HEK293 (cell line): ENCODE results near the gene CCNY.
A peak's percentile ranks its signal among the peaks of the same experiment; 100 is the strongest.

ENCODE experiments used
- CTCF ChIA-PET: fragments of 350-600 bp; formaldehyde crosslinking; extraction: SDS; loops from one replicate; lab custom pipeline; 2021; ENCODE audit warnings: antibody characterized with exemption; lab: Yijun Ruan, JAX
- POLR2A ChIA-PET: fragments of 300-600 bp; formaldehyde crosslinking; extraction: SDS; loops from one replicate; lab custom pipeline; 2020; ENCODE audit warnings: antibody characterized with exemption, inconsistent platforms; lab: Yijun Ruan, JAX
- H3K27ac ChIP-seq: fragments of 200-500 bp; sonication (Bioruptor generic); 2 replicates; pipeline ENCODE4 v1.5.1; 2014; ENCODE audit warnings: low read depth, low read length, control low read depth, inconsistent platforms; ENCODE audit errors: extremely low read depth
- H3K36me3 ChIP-seq, 2 experiments: fragments of 200-500 bp in 1 of 2; sonication (Bioruptor generic) in 1 of 2; 1 replicate in 1 of 2; 2 replicates in 1 of 2; pipeline ENCODE4 v1.5.1; 2014 to 2017; ENCODE audit warnings: inconsistent platforms in 2 of 2, low read length in 2 of 2; ENCODE audit not compliant: control insufficient read depth in 2 of 2, insufficient read depth in 1 of 2
- H3K4me1 ChIP-seq: fragments of 200-500 bp; sonication (Bioruptor generic); 2 replicates; pipeline ENCODE4 v1.5.1; 2014; ENCODE audit warnings: mild to moderate bottlenecking, low read length, inconsistent platforms; ENCODE audit not compliant: control insufficient read depth, insufficient read depth
- H3K4me3 ChIP-seq: 2 replicates; pipeline ENCODE4 v1.5.1; 2011; ENCODE audit warnings: low read depth, mild to moderate bottlenecking, control low read depth, low read length, moderate library complexity
- H3K9me3 ChIP-seq: fragments of 200-500 bp; sonication (Bioruptor generic); 2 replicates; pipeline ENCODE4 v1.5.1; 2014; ENCODE audit warnings: low read depth, low read length, inconsistent platforms; ENCODE audit not compliant: control insufficient read depth, insufficient read depth
- CTCF ChIP-seq: fragments of 450-650 bp; formaldehyde crosslinking; IDR thresholded peaks from 2 replicates; pipeline ENCODE4 v1.5.1; 2016; ENCODE audit warnings: missing biosample characterization, missing genetic modification characterization
- GLI2 ChIP-seq: fragments of 450-650 bp; formaldehyde crosslinking; IDR thresholded peaks from 2 replicates; pipeline ENCODE4; 2017; ENCODE audit warnings: missing biosample characterization, missing genetic modification characterization, low read depth, borderline replicate concordance
- KLF1 ChIP-seq: fragments of 450-650 bp; formaldehyde crosslinking; IDR thresholded peaks from 2 replicates; pipeline ENCODE4 v1.5.1; 2016; ENCODE audit warnings: missing biosample characterization, missing genetic modification characterization
- KLF7 ChIP-seq: fragments of 450-650 bp; formaldehyde crosslinking; IDR thresholded peaks from 2 replicates; pipeline ENCODE4 v1.5.1; 2016; ENCODE audit warnings: missing biosample characterization, missing genetic modification characterization, borderline replicate concordance
- OVOL3 ChIP-seq: fragments of 450-650 bp; formaldehyde crosslinking; IDR thresholded peaks from 2 replicates; pipeline ENCODE4 v1.5.1; 2016; ENCODE audit warnings: missing biosample characterization, missing genetic modification characterization
- PATZ1 ChIP-seq: fragments of 450-650 bp; formaldehyde crosslinking; IDR thresholded peaks from 2 replicates; pipeline ENCODE4 v1.5.1; 2016; ENCODE audit warnings: missing biosample characterization, missing genetic modification characterization
- PRDM1 ChIP-seq: fragments of 450-650 bp; formaldehyde crosslinking; IDR thresholded peaks from 2 replicates; pipeline ENCODE4; 2016; ENCODE audit warnings: missing biosample characterization, missing genetic modification characterization
- SETDB1 ChIP-seq: IDR thresholded peaks from one replicate; pipeline ENCODE4 v1.6.1; 2017; ENCODE audit warnings: mild to moderate bottlenecking, low read length, moderate library complexity, mixed read lengths; ENCODE audit not compliant: insufficient read length
- TRIM28 ChIP-seq: IDR thresholded peaks from 2 replicates; pipeline ENCODE4 v1.6.1; 2011; ENCODE audit warnings: low read length, control low read depth, borderline replicate concordance
- ZBTB1 ChIP-seq: fragments of 450-650 bp; formaldehyde crosslinking; IDR thresholded peaks from 2 replicates; pipeline ENCODE4 v1.5.1; 2016; ENCODE audit warnings: missing biosample characterization, missing genetic modification characterization
- ZBTB26 ChIP-seq: fragments of 450-650 bp; formaldehyde crosslinking; optimal IDR thresholded peaks from 2 replicates; pipeline ENCODE3; 2016; ENCODE audit warnings: missing biosample characterization, mild to moderate bottlenecking, missing genetic modification characterization
- ZBTB8A ChIP-seq: fragments of 450-650 bp; formaldehyde crosslinking; IDR thresholded peaks from 2 replicates; pipeline ENCODE4 v1.5.1; 2016; ENCODE audit warnings: missing biosample characterization, missing genetic modification characterization
- ZNF10 ChIP-seq: fragments of 450-650 bp; formaldehyde crosslinking; IDR thresholded peaks from 2 replicates; pipeline ENCODE4 v1.5.1; 2017; ENCODE audit warnings: missing biosample characterization, missing genetic modification characterization
- ZNF133 ChIP-seq: fragments of 450-650 bp; formaldehyde crosslinking; IDR thresholded peaks from 2 replicates; pipeline ENCODE4 v1.5.1; 2016; ENCODE audit warnings: missing biosample characterization, missing genetic modification characterization
- ZNF19 ChIP-seq: fragments of 450-650 bp; formaldehyde crosslinking; IDR thresholded peaks from 2 replicates; pipeline ENCODE4; 2016; ENCODE audit warnings: missing biosample characterization, missing genetic modification characterization, low read depth
- ZNF211 ChIP-seq: fragments of 450-650 bp; formaldehyde crosslinking; IDR thresholded peaks from 2 replicates; pipeline ENCODE4 v1.5.1; 2016; ENCODE audit warnings: low read depth, missing biosample characterization, missing genetic modification characterization
- ZNF426 ChIP-seq: fragments of 450-650 bp; formaldehyde crosslinking; IDR thresholded peaks from 2 replicates; pipeline ENCODE4 v1.5.1; 2017; ENCODE audit warnings: missing biosample characterization, missing genetic modification characterization, mild to moderate bottlenecking, inconsistent platforms, moderate library complexity
- ZNF501 ChIP-seq: fragments of 450-650 bp; formaldehyde crosslinking; IDR thresholded peaks from 2 replicates; pipeline ENCODE4 v1.5.1; 2016; ENCODE audit warnings: missing biosample characterization, missing genetic modification characterization
- ZNF549 ChIP-seq: fragments of 450-650 bp; IDR thresholded peaks from 2 replicates; pipeline ENCODE4 v1.5.1; 2018; ENCODE audit warnings: missing biosample characterization, missing genetic modification characterization, mild to moderate bottlenecking, inconsistent platforms, moderate library complexity
- ZNF610 ChIP-seq: fragments of 450-650 bp; formaldehyde crosslinking; IDR thresholded peaks from 2 replicates; pipeline ENCODE4 v1.5.1; 2016; ENCODE audit warnings: missing biosample characterization, missing genetic modification characterization, borderline replicate concordance
- ZNF660 ChIP-seq: fragments of 450-650 bp; IDR thresholded peaks from 2 replicates; pipeline ENCODE4 v1.5.1; 2018; ENCODE audit warnings: missing biosample characterization, mild to moderate bottlenecking, missing genetic modification characterization
- ZNF830 ChIP-seq: fragments of 450-650 bp; IDR thresholded peaks from 2 replicates; pipeline ENCODE4 v1.5.0; 2018; ENCODE audit warnings: missing biosample characterization, missing genetic modification characterization, low read depth, mild to moderate bottlenecking, moderate library complexity
- ZNF843 ChIP-seq: fragments of 450-650 bp; formaldehyde crosslinking; IDR thresholded peaks from 2 replicates; pipeline ENCODE4 v1.5.1; 2016; ENCODE audit warnings: missing biosample characterization, missing genetic modification characterization
- TF ChIP-seq, protein P1 (sequence below): fragments of 450-650 bp; formaldehyde crosslinking; IDR thresholded peaks from 2 replicates; pipeline ENCODE4 v1.5.1; 2016; ENCODE audit warnings: missing biosample characterization, missing genetic modification characterization

CCNY gene

GRCh38 chr10:35367982-35368381, 31.7 kb downstream of the CCNY start:
- Histone ChIP-seq H3K36me3 (no peaks in the 10 kb centered on the region), H3K4me3 (no peak overlapping the region), H3K4me1 (peaks cover 9% of the 10 kb centered on the region; the same call in 1 of the 2 replicates), H3K27ac (no peak overlapping the region), H3K9me3 (no peaks in the 10 kb centered on the region)
- POLR2A ChIA-PET = no interaction called here
- TF ChIP-seq SETDB1 = no peak
- TF ChIP-seq, protein P1, sequence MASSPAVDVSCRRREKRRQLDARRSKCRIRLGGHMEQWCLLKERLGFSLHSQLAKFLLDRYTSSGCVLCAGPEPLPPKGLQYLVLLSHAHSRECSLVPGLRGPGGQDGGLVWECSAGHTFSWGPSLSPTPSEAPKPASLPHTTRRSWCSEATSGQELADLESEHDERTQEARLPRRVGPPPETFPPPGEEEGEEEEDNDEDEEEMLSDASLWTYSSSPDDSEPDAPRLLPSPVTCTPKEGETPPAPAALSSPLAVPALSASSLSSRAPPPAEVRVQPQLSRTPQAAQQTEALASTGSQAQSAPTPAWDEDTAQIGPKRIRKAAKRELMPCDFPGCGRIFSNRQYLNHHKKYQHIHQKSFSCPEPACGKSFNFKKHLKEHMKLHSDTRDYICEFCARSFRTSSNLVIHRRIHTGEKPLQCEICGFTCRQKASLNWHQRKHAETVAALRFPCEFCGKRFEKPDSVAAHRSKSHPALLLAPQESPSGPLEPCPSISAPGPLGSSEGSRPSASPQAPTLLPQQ = no peak
- no peak for TF ChIP-seq ZNF501 (tag by site-specific recombination)
- TF ChIP-seq ZNF830 (tag by site-specific recombination) = no peak
- no peak for TF ChIP-seq KLF1 (tag by site-specific recombination)
- TF ChIP-seq OVOL3 (tag by site-specific recombination) = no peak
- no peak for TF ChIP-seq ZBTB26
- no peak for TF ChIP-seq ZNF660 (tag by site-specific recombination)
- no peak for TF ChIP-seq PRDM1 (tag by site-specific recombination)
- no peak for TF ChIP-seq ZBTB1
- TF ChIP-seq KLF7 (tag by site-specific recombination) = no peak
- no peak for TF ChIP-seq ZNF211 (tag by site-specific recombination)
- TF ChIP-seq ZBTB8A (tag by site-specific recombination) = no peak
- TF ChIP-seq ZNF843 (tag by site-specific recombination) = no peak
- TF ChIP-seq ZNF549 (tag by site-specific recombination) = no peak
- CTCF ChIA-PET = interaction anchor here (0.8 kb wide), 1 partner anchor 15 kb away, joined by 3 read pairs; no protein-coding TSS in a partner anchor

DNA sequence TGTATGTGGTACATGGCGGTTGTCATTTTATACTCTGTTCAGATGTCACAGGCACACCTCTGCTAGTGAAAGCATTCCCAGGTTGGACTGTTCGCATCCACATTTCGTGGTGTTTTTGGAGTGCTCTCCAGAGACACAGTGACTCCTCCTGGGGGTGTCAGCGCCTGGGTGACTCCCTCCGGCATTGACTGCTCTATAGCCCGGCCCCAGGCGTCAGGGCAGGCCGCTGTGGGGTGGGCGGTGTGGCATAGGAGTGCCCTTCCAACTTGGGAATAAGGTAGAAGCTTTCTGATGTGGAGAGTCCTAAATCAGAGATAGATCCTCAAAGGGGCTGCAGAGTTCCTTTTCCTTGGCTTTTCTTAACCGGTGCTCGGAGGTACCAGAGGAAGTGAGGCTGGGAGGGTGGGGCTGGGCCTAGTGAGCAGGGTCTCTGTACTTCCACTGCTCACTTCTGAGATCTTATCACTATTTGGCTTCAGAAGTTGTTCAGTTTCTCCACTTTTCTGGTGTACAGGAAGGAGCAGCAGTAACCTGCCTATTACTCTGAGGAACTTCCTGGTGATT, 32.3 kb downstream of the CCNY start:
- ChIA-PET POLR2A (no interaction called here), CTCF (no interaction called here)
- no peak overlapping the region for H3K27ac ChIP-seq
- TF ChIP-seq ZNF10 (tag by site-specific recombination) = no peak
- TF ChIP-seq TRIM28 = 0 out of 2 replicates have a peak, but pooled peaks have one; percentile 21
- H3K9me3 ChIP-seq = no peaks in the 10 kb centered on the region
- H3K4me3 ChIP-seq = no peak overlapping the region
- no peaks in the 10 kb centered on the region for H3K36me3 ChIP-seq
- H3K4me1 ChIP-seq = peaks cover 9% of the 10 kb centered on the region; the same call in 1 of the 2 replicates

- POLR2A ChIA-PET = interaction anchor here (0.5 kb wide), 1 partner anchor 61 kb away, joined by 4 read pairs; no protein-coding TSS in a partner anchor
- no peaks in the 10 kb centered on the region for H3K36me3 ChIP-seq
- no peaks in the 10 kb centered on the region for H3K9me3 ChIP-seq
- no peak overlapping the region for H3K27ac ChIP-seq
- no peak overlapping the region for H3K4me3 ChIP-seq
- CTCF ChIA-PET = no interaction called here
- H3K4me1 ChIP-seq = peaks cover 9% of the 10 kb centered on the region; the same call in 1 of the 2 replicates
- no peak for TF ChIP-seq CTCF (tag by site-specific recombination)
- TF ChIP-seq ZNF610 = no peak
- no peak for TF ChIP-seq ZNF426 (tag by site-specific recombination)
- no peak for TF ChIP-seq PATZ1
- no peak for TF ChIP-seq ZNF19 (tag by site-specific recombination)
- TF ChIP-seq ZNF133 (tag by site-specific recombination) = no peak
- TF ChIP-seq GLI2 (tag by site-specific recombination) = no peak
These were observed 32.8 kb downstream of the CCNY start for GRCh38 chr10:35369049-35369611.
